ENCODE data around the gene DRG2.
A peak's percentile ranks its signal among the peaks of the same experiment; 100 is the strongest.

Gene DRG2

DNA sequence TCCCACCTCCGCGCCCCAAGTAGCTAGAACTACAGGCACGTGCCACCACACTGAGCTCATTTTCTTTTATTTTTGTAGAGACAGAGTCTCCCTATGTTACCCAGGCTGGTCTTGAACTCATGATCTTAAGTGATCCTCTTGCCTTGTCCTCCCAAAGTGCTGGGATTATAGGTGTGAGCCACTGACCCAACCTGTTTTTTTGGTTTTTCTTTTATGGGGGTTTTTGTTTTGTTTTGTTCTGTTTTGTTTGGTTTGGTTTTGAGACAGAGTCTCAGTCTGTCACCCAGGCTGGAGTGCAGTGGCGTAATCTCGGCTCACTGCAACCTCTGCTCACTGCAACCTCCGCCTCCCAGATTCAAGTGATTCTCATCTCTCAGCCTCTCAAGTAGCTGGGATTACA is 32.2 kb upstream of the DRG2 start:
- H3K4me1 Mint-ChIP-seq, result no peaks in the 10 kb centered on the region

GRCh38 chr17:18056214-18056613 is 31.5 kb upstream of the DRG2 start:
- Mint-ChIP-seq H3K27me3 (ENCODE audit: low read depth, poor library complexity) (no peaks in the 10 kb centered on the region), H3K36me3 (ENCODE audit: low read depth) (peaks cover 61% of the 10 kb centered on the region), H3K27ac (no peak overlapping the region), H3K4me3 (no peak overlapping the region), H3K9me3 (no peaks in the 10 kb centered on the region), H3K4me1 (no peaks in the 10 kb centered on the region)
- no peak for TF ChIP-seq CTCF (IDR thresholded peaks at IDR 0.05)
- no peak for DNase-seq

More for the DNA sequence above, 32.2 kb upstream of the DRG2 start:
- Mint-ChIP-seq H3K9me3 (no peaks in the 10 kb centered on the region), H3K27ac (no peak overlapping the region), H3K27me3 (ENCODE audit: low read depth, poor library complexity) (no peaks in the 10 kb centered on the region), H3K36me3 (ENCODE audit: low read depth) (peaks cover 61% of the 10 kb centered on the region), H3K4me3 (no peak overlapping the region)
- no peak for TF ChIP-seq CTCF (IDR thresholded peaks at IDR 0.05)
- DNase-seq, result no peak

GRCh38 chr17:18059283-18059682 is 28.5 kb upstream of the DRG2 start:
- H3K36me3 Mint-ChIP-seq (ENCODE audit: low read depth), result peaks cover 59% of the 10 kb centered on the region
- no peak overlapping the region for H3K4me3 Mint-ChIP-seq
- H3K27me3 Mint-ChIP-seq (ENCODE audit: low read depth, poor library complexity), result no peaks in the 10 kb centered on the region
- no peaks in the 10 kb centered on the region for H3K4me1 Mint-ChIP-seq
- H3K9me3 Mint-ChIP-seq, result no peaks in the 10 kb centered on the region
- no peak for TF ChIP-seq CTCF (IDR thresholded peaks at IDR 0.05)
- peak overlapping the region; percentile 67 for H3K27ac Mint-ChIP-seq
- no peak for DNase-seq

DNA sequence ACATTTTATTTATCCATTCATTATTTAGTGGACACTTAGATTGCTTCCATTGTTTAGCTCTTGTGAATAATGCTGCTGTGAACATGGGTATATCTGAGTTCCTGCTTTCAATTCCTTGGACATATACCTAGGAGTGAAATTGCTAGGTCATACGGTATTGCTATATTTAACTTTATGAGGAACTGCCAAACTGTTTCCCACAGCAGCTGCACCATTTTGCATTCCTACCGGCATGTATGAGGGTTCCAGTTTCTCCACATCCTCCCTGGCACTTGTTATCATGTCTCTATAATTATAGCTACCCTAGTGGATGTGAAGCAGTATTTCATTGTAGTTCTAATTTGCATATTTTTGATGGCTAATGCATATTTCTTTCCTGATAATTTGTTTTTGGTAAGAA is 23.7 kb upstream of the DRG2 start:
- peaks cover 30% of the 10 kb centered on the region for H3K36me3 Mint-ChIP-seq (ENCODE audit: low read depth)
- no peak overlapping the region for H3K27ac Mint-ChIP-seq

GRCh38 chr17:18065546-18065945 is 22.2 kb upstream of the DRG2 start:
- no peak for TF ChIP-seq CTCF (IDR thresholded peaks at IDR 0.05)
- H3K36me3 Mint-ChIP-seq (ENCODE audit: low read depth), result peaks cover 23% of the 10 kb centered on the region
- peaks cover 3% of the 10 kb centered on the region for H3K27me3 Mint-ChIP-seq (ENCODE audit: low read depth, poor library complexity)
- H3K27ac Mint-ChIP-seq, result peak overlapping the region; percentile 24
- H3K4me3 Mint-ChIP-seq, result no peak overlapping the region
- no peaks in the 10 kb centered on the region for H3K9me3 Mint-ChIP-seq
- H3K4me1 Mint-ChIP-seq, result peaks cover 12% of the 10 kb centered on the region
- peak; percentile 22 for DNase-seq

More for the DNA sequence above, 23.7 kb upstream of the DRG2 start:
- Mint-ChIP-seq H3K4me1 (peaks cover 8% of the 10 kb centered on the region), H3K27me3 (ENCODE audit: low read depth, poor library complexity) (no peaks in the 10 kb centered on the region), H3K9me3 (no peaks in the 10 kb centered on the region), H3K4me3 (no peak overlapping the region)
- no peak for DNase-seq
- no peak for TF ChIP-seq CTCF (IDR thresholded peaks at IDR 0.05)

- H3K4me1 Mint-ChIP-seq, result peaks cover 26% of the 10 kb centered on the region
- no peak for DNase-seq
These were observed 20.9 kb upstream of the DRG2 start for GRCh38 chr17:18066866-18067265.

More at GRCh38 chr17:18066866-18067265, 20.9 kb upstream of the DRG2 start:
- TF ChIP-seq CTCF (IDR thresholded peaks at IDR 0.05), result no peak
- H3K4me3 Mint-ChIP-seq, result no peak overlapping the region
- peak overlapping the region; percentile 45 for H3K27ac Mint-ChIP-seq
- no peaks in the 10 kb centered on the region for H3K9me3 Mint-ChIP-seq
- peaks cover 20% of the 10 kb centered on the region for H3K36me3 Mint-ChIP-seq (ENCODE audit: low read depth)
- H3K27me3 Mint-ChIP-seq (ENCODE audit: low read depth, poor library complexity), result peaks cover 6% of the 10 kb centered on the region

Measured in nephron progenitor cell (in vitro differentiated cells).